Upper lobe of left lung (tissue), 4 donors: ENCODE data around the gene XXYLT1.

Experiments used
- CTCF ChIP-seq, 6 experiments: fragments of 450-650 bp in 4 of 6; fragments of 200-600 bp in 2 of 6; sonication (generic) in 2 of 6; IDR thresholded peaks; one replicate each; pipeline ENCODE4 v1.5.1; 2016 to 2019; ENCODE audit warnings: antibody characterized with exemption in 6 of 6
- EP300 ChIP-seq, 4 donors: sonication (generic); formaldehyde crosslinking; IDR thresholded peaks; one replicate each; pipeline ENCODE4 v1.5.1; 2017; ENCODE audit warnings: antibody characterized with exemption in 4 of 4, control low read depth in 2 of 4
- POLR2A ChIP-seq, 4 donors: fragments of 450-650 bp; IDR thresholded peaks; one replicate each; pipeline ENCODE4 v1.5.1; 2016 to 2017; ENCODE audit warnings: antibody characterized with exemption in 4 of 4, mild to moderate bottlenecking in 2 of 4

- TF ChIP-seq EP300 (IDR thresholded peaks at IDR 0.05) (no peak), CTCF (IDR thresholded peaks at IDR 0.05) (no peak), POLR2A (IDR thresholded peaks at IDR 0.05) (no peak)
These were observed 204.5 kb downstream of the XXYLT1 start for GRCh38 chr3:195066441-195066841.
